ENCODE results near the gene PDZD2.

DNA sequence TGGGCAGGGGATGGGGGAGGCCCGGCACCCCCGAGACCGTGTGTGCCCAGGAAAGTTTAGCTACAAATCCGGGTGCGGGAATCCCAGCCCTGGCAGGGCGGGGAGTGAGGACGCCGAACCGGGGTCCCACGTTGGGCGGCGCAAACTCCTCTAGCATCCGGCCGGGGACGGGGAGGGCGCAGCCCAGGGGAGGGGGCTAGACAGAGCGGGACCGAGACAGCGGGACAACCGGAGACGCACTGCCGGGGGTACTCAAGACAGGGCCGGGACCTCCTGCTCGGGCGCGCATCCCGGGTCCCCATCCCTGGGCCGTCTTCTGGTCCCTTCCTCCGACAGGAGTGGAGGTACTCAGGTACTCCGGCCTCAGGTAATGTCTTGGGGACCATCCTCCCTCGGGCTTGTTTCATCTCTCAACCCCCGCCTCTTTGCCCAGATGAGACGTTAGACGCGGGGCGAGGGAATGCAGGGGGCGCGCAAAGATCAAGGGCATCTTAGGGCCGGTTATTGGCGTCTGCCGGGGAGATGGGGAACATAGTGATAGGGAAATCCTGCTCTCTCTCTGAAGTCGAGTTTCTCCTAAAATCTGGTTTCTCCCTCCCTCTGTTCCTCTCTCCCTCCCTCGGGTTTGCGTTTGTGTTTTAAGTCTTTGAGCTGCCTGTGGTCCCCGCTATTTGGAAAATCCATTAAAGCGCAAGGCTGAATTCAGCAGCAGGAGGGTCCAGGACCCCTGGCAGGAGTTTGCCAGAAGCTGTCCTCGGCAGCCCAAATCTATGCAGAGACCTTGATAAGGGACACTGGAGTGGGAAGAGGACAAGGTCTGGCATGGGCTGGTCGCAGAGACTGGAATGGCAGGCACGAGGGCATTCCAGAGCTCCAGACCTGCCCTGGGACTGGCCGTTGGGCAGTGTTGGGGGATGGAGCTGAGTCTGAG lies 815 bp downstream of the PDZD2 start:
- TF ChIP-seq, protein P1, sequence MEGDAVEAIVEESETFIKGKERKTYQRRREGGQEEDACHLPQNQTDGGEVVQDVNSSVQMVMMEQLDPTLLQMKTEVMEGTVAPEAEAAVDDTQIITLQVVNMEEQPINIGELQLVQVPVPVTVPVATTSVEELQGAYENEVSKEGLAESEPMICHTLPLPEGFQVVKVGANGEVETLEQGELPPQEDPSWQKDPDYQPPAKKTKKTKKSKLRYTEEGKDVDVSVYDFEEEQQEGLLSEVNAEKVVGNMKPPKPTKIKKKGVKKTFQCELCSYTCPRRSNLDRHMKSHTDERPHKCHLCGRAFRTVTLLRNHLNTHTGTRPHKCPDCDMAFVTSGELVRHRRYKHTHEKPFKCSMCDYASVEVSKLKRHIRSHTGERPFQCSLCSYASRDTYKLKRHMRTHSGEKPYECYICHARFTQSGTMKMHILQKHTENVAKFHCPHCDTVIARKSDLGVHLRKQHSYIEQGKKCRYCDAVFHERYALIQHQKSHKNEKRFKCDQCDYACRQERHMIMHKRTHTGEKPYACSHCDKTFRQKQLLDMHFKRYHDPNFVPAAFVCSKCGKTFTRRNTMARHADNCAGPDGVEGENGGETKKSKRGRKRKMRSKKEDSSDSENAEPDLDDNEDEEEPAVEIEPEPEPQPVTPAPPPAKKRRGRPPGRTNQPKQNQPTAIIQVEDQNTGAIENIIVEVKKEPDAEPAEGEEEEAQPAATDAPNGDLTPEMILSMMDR (IDR thresholded peaks at IDR 0.05; ENCODE audit: low read length): no peak
- TF ChIP-seq EZH2 (optimal IDR thresholded peaks at IDR 0.05; ENCODE audit: low read depth, low read length): no peak

Data from MM.1S (cell line).